Esophagus muscularis mucosa (tissue), 3 donors: ENCODE data around the gene KCNH1.
"Not testable (repeated sequence)": the region's sequence is repeated elsewhere in the genome, so short reads cannot be mapped to it uniquely, and the experiment has no call there.

ENCODE experiments used
- CTCF ChIP-seq, 3 experiments: fragments of 200-600 bp in 2 of 3; fragments of 450-650 bp in 1 of 3; sonication (generic) in 2 of 3; IDR thresholded peaks; one replicate each; pipeline ENCODE4 v1.5.1; 2017 to 2019; ENCODE audit warnings: antibody characterized with exemption in 3 of 3, mild to moderate bottlenecking in 2 of 3, moderate library complexity in 1 of 3
- POLR2A ChIP-seq: fragments of 450-650 bp; IDR thresholded peaks from one replicate; pipeline ENCODE4 v1.6.1; 2017; ENCODE audit warnings: antibody characterized with exemption, moderate library complexity, mild to moderate bottlenecking, low read depth

GRCh38 chr1:211041838-211042237, 92.1 kb downstream of the KCNH1 start:
- TF ChIP-seq CTCF (IDR thresholded peaks at IDR 0.05); POLR2A: not testable (repeated sequence)
